ENCODE results near the gene MBNL2.

The MBNL2 gene

DNA sequence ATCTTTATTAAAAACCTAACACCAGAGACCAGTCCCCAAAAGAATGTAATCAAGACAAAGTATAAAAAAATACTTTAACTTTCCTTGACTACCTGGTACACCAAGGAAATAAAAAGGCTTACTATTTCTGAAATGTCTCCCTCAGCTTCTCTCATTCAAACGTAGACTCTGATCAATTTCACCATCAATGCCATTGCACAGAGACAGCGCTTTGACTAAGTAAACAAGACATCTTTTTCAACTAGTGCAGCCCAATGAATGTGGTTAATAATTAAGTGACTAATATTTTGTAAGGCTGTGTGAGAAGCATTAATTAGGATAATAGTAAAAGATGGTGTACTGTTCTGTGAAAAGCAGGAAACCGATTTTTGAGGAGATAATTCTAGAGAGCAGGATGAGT, 204.6 kb downstream of the MBNL2 start:
- Histone ChIP-seq H3K27me3 (ENCODE audit: insufficient read depth, low read depth, severe bottlenecking) (no peaks in the 10 kb centered on the region), H3K36me3 (no peaks in the 10 kb centered on the region), H3K4me3 (ENCODE audit: low read depth, low read length) (no peak overlapping the region), H3K27ac (no peak overlapping the region), H3K9me3 (ENCODE audit: severe bottlenecking) (no peaks in the 10 kb centered on the region)
- no peak for DNase-seq
- TF ChIP-seq, protein P1, sequence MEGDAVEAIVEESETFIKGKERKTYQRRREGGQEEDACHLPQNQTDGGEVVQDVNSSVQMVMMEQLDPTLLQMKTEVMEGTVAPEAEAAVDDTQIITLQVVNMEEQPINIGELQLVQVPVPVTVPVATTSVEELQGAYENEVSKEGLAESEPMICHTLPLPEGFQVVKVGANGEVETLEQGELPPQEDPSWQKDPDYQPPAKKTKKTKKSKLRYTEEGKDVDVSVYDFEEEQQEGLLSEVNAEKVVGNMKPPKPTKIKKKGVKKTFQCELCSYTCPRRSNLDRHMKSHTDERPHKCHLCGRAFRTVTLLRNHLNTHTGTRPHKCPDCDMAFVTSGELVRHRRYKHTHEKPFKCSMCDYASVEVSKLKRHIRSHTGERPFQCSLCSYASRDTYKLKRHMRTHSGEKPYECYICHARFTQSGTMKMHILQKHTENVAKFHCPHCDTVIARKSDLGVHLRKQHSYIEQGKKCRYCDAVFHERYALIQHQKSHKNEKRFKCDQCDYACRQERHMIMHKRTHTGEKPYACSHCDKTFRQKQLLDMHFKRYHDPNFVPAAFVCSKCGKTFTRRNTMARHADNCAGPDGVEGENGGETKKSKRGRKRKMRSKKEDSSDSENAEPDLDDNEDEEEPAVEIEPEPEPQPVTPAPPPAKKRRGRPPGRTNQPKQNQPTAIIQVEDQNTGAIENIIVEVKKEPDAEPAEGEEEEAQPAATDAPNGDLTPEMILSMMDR (IDR thresholded peaks at IDR 0.05; ENCODE audit: low read depth, low read length) = no peak

DNA sequence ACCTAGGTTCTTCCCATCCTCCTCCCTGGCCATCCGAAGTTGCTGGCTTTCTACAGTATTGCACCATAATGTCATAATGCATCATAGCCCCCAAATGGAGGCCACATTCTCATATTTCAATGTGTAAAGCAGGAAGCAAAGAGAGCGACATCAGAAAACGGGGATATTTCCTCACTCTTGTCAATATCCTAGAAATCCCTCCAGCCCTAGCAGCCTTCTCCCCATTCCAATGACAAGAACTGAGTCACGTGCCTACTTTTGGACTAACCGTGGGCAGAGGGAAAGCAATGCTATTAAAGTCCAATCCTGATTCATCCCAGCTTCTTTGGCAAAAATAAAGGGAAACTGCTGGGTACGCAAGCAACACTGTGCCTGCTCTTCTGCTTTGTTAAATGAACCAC, 207.5 kb downstream of the MBNL2 start:
- H3K27me3 ChIP-seq (ENCODE audit: insufficient read depth, low read depth, severe bottlenecking) = no peaks in the 10 kb centered on the region
- TF ChIP-seq, protein P1 (IDR thresholded peaks at IDR 0.05; ENCODE audit: low read depth, low read length) = no peak
- H3K9me3 ChIP-seq (ENCODE audit: severe bottlenecking) = no peaks in the 10 kb centered on the region
- no peak overlapping the region for H3K27ac ChIP-seq
- H3K36me3 ChIP-seq = peaks cover 3% of the 10 kb centered on the region; the same call in 1 of the 2 replicates
- H3K4me3 ChIP-seq (ENCODE audit: low read depth, low read length) = no peak overlapping the region
- no peak for DNase-seq

DNA sequence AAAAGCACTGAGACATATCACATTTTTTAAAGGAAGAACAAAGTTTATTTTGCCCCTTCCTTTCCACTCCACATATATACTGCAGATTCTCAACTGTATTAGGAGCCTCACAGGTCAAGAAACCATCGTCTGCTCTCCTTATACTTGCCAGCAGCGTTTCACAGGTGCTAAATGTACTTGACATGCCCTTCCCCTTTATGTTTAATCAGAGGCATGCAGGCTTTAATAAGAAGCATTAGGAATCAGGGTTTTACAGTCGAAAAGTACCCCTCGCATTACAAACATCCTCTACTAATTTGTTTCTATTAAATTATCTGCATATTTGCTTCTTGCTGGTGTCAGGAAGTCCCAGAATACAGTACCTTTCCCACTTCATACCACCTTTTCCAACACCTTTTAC, 208.2 kb downstream of the MBNL2 start:
- Histone ChIP-seq H3K4me3 (ENCODE audit: low read depth, low read length) (no peak overlapping the region), H3K9me3 (ENCODE audit: severe bottlenecking) (no peaks in the 10 kb centered on the region), H3K27me3 (ENCODE audit: insufficient read depth, low read depth, severe bottlenecking) (no peaks in the 10 kb centered on the region), H3K27ac (no peak overlapping the region), H3K36me3 (peaks cover 3% of the 10 kb centered on the region; the same call in 1 of the 2 replicates)
- no peak for DNase-seq
- TF ChIP-seq, protein P1 (IDR thresholded peaks at IDR 0.05; ENCODE audit: low read depth, low read length) = no peak

DNA sequence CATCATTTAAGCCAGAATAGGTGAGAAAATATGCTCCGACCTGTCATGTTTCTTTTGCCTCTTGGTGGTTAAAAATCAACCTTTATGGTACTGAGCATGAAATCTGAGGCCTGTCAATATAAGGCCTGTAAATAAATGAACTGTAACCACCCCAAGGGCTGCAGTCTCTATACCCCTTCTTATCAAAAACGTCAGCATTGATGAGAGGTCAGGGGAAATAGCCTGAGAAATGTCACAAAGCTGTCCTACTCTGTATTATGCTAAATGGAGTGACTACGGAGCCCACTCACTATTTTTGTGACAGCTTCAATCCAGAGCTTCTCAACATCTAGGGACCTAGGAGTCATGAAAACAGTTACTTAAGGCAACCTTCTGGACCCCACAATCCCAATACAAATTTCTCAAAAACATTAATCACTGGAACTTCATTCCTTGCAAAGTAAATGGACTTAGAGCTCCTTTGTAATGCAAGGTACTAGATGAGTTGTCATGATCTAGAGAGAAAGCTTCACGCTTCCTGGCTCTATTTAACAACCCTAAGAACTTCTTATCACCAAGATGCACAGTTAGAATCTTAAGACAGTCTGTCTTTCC, 209.1 kb downstream of the MBNL2 start:
- Histone ChIP-seq H3K9me3 (ENCODE audit: severe bottlenecking) (no peaks in the 10 kb centered on the region), H3K36me3 (peaks cover 3% of the 10 kb centered on the region; the same call in 1 of the 2 replicates), H3K27me3 (ENCODE audit: insufficient read depth, low read depth, severe bottlenecking) (no peaks in the 10 kb centered on the region), H3K4me3 (ENCODE audit: low read depth, low read length) (no peak overlapping the region), H3K27ac (no peak overlapping the region)
- TF ChIP-seq, protein P1 (IDR thresholded peaks at IDR 0.05; ENCODE audit: low read depth, low read length) = no peak
- no peak for DNase-seq

DNA sequence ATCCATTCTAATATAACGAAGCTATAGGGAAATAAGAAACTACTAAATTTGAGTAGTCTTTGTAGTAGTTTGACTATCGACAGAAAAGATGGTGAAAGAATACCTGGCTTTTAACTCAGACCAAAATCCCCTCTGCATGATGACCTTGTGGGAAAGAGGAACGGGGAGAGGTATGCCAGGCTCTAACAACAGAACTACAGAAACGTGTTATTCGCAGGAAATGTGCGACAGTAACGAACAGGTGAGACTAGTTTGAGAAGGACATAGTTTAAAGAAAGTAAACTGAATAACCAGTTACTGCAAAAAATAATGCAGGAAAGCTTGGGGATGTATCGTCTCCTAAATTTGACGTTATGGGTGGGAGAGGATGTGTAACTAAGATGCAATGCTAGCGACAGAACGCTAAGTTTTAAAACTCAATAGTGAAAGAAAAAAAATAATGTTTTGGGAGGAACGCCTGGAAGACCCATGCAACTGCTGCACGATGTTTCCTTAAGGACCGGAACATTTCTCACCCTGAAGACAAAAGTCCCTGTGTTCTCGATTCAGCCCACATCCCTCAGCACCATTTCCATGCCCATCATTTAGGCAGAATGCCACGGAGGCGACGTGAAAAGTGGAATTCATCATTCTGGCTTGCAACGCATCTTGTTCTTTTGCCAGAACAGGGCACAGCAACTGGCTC, 210.2 kb downstream of the MBNL2 start:
- H3K4me3 ChIP-seq (ENCODE audit: low read depth, low read length) = peak overlapping the region; percentile 100
- peak overlapping the region; percentile 58 for H3K27ac ChIP-seq
- H3K27me3 ChIP-seq (ENCODE audit: insufficient read depth, low read depth, severe bottlenecking) = no peaks in the 10 kb centered on the region
- TF ChIP-seq, protein P1 (IDR thresholded peaks at IDR 0.05; ENCODE audit: low read depth, low read length) = no peak
- H3K9me3 ChIP-seq (ENCODE audit: severe bottlenecking) = no peaks in the 10 kb centered on the region
- H3K36me3 ChIP-seq = peaks cover 6% of the 10 kb centered on the region; the same call in 1 of the 2 replicates
- no peak for DNase-seq

Data from WERI-Rb-1 (cell line).